Neural cell (in vitro differentiated cells): ENCODE data around the gene INTS6. TPM values are rescaled to one million over a fixed set of nuclear protein-coding genes. Genes with fewer than 3 reads are reported as not detected.

Experiments used
- H2AFZ ChIP-seq: fragments of 200-600, 300-800 bp; sonication (generic), shearing (Covaris generic); 2 replicates; pipeline ENCODE4 v1.6.0; 2014; ENCODE audit warnings: low read depth, mild to moderate bottlenecking, antibody characterized with exemption, low read length, moderate library complexity
- H3F3A ChIP-seq: fragments of 200-600 bp; shearing (Covaris generic); 2 replicates; pipeline ENCODE4 v1.6.1; 2016; ENCODE audit warnings: mild to moderate bottlenecking, moderate library complexity, mixed read lengths, antibody characterized with exemption, low read length; ENCODE audit not compliant: insufficient read depth, poor library complexity, severe bottlenecking
- H3K27ac ChIP-seq: fragments of 200-600, 300-800 bp; sonication (generic), shearing (Covaris generic); 2 replicates; pipeline ENCODE4 v1.5.1; 2014; ENCODE audit warnings: mild to moderate bottlenecking, low read length, moderate library complexity
- H3K27me3 ChIP-seq: fragments of 300-800, 200-600 bp; sonication (generic), shearing (Covaris generic); 2 replicates; pipeline ENCODE4 v1.6.0; 2014; ENCODE audit warnings: mild to moderate bottlenecking, low read depth, low read length, moderate library complexity; ENCODE audit not compliant: insufficient read depth
- H3K36me3 ChIP-seq: fragments of 300-800, 200-600 bp; sonication (generic), shearing (Covaris generic); 2 replicates; pipeline ENCODE4 v1.5.1; 2014; ENCODE audit warnings: mild to moderate bottlenecking, antibody characterized with exemption, low read length, moderate library complexity; ENCODE audit not compliant: insufficient read depth
- H3K4me2 ChIP-seq: fragments of 300-800, 200-600 bp; sonication (generic), shearing (Covaris generic); 2 replicates; pipeline ENCODE4 v1.6.0; 2014; ENCODE audit warnings: mild to moderate bottlenecking, low read length
- H3K4me3 ChIP-seq: fragments of 300-800, 200-600 bp; sonication (generic), shearing (Covaris generic); 2 replicates; pipeline ENCODE4 v1.5.1; 2014; ENCODE audit warnings: mild to moderate bottlenecking, low read length, moderate library complexity
- H3K79me2 ChIP-seq: fragments of 200-600 bp; shearing (Covaris generic); replicated peaks from 2 replicates; pipeline ENCODE4 v1.6.0; 2014; ENCODE audit warnings: mild to moderate bottlenecking, low read length, moderate library complexity; ENCODE audit not compliant: insufficient read depth
- H3K9ac ChIP-seq: fragments of 300-800, 200-600 bp; sonication (generic), shearing (Covaris generic); 2 replicates; pipeline ENCODE4 v1.6.1; 2016; ENCODE audit warnings: mild to moderate bottlenecking, low read length, mixed read lengths
- H3K9me2 ChIP-seq: fragments of 200-600 bp; shearing (Covaris generic); 2 replicates; pipeline ENCODE4 v1.6.1; 2016; ENCODE audit warnings: mild to moderate bottlenecking, low read length, mixed read lengths; ENCODE audit not compliant: insufficient read depth
- H3K9me3 ChIP-seq: fragments of 200-600, 300-800 bp; sonication (generic), shearing (Covaris generic); 2 replicates; pipeline ENCODE4 v1.6.1; 2016; ENCODE audit warnings: mild to moderate bottlenecking, mixed run types, low read length, moderate library complexity, mixed read lengths
- H4K20me1 ChIP-seq: fragments of 200-600 bp; shearing (Covaris generic); 2 replicates; pipeline ENCODE4 v1.6.1; 2016; ENCODE audit warnings: mild to moderate bottlenecking, mixed run types; ENCODE audit not compliant: insufficient read depth
- EP300 ChIP-seq: fragments of 450-650 bp; conservative IDR thresholded peaks from 2 replicates; pipeline ENCODE4 v1.6.1; 2014; ENCODE audit warnings: antibody characterized with exemption, mild to moderate bottlenecking, moderate library complexity; ENCODE audit not compliant: poor library complexity, severe bottlenecking
- EZH2 ChIP-seq: fragments of 200-600, 300-800 bp; shearing (Covaris generic), sonication (generic); IDR thresholded peaks from 2 replicates; pipeline ENCODE4 v1.6.1; 2014; ENCODE audit warnings: antibody characterized with exemption, low read length, borderline replicate concordance, mild to moderate bottlenecking; ENCODE audit not compliant: insufficient read depth, poor library complexity, severe bottlenecking
- MXI1 ChIP-seq: fragments of 450-650 bp; conservative IDR thresholded peaks from 2 replicates; pipeline ENCODE4 v1.6.1; 2014; ENCODE audit warnings: antibody characterized with exemption, mild to moderate bottlenecking; ENCODE audit not compliant: poor library complexity, severe bottlenecking
- POLR2AphosphoS5 ChIP-seq: IDR thresholded peaks from 2 replicates; pipeline ENCODE4 v1.6.1; 2012
- RAD21 ChIP-seq: fragments of 450-650 bp; conservative IDR thresholded peaks from 2 replicates; pipeline ENCODE4 v1.6.1; 2014; ENCODE audit warnings: antibody characterized with exemption, mild to moderate bottlenecking, moderate library complexity
- SMC3 ChIP-seq: fragments of 450-650 bp; conservative IDR thresholded peaks from 2 replicates; pipeline ENCODE4 v1.6.1; 2014; ENCODE audit warnings: antibody characterized with exemption, mild to moderate bottlenecking, moderate library complexity; ENCODE audit not compliant: poor library complexity
- TAF1 ChIP-seq: IDR thresholded peaks from 2 replicates; pipeline ENCODE4 v1.6.1; 2012; ENCODE audit warnings: low read depth
- polyA plus RNA-seq: library from polyadenylated mRNA; depleted of rRNA; stranded (reverse); fragments of >200 nt; gene quantifications from 2 replicates; pipeline ENCODE4 v1.2.3, GENCODE V29; 2014
- TF ChIP-seq, protein P1 (sequence below): fragments of 450-650 bp; IDR thresholded peaks from 2 replicates; pipeline ENCODE4 v1.5.1; 2014; ENCODE audit warnings: antibody characterized with exemption, mild to moderate bottlenecking, moderate library complexity; ENCODE audit not compliant: poor library complexity, severe bottlenecking
- TF ChIP-seq, protein P2 (sequence below): IDR thresholded peaks from 2 replicates; pipeline ENCODE4 v1.6.1; 2012; ENCODE audit warnings: borderline replicate concordance

The INTS6 gene
- polyA plus RNA-seq, 1 donor from 2014 or later: 22.6 TPM

DNA sequence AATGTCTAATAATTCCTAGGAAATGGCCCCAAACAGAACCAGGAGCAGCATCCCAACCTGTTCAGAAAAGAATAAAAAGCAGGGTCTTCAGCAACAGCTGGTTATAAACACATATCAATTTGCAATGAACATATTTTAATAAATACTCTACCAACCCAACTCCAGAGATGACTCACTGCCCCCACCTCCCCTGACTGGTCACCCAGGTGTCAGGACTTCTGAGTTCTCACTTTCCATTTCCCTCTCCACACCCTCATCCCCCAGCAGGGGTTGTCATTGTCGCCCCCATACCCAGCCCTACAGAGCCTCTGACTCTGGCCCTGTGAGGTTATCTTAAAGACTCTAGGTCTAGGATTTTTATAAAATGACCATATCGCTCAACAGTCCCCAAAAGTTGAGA lies 106.4 kb downstream of the INTS6 start:
- Histone ChIP-seq H3K9me2 (no peaks in the 10 kb centered on the region), H3K9me3 (no peaks in the 10 kb centered on the region), H3K9ac (no peak overlapping the region), H3K79me2 (no peaks in the 10 kb centered on the region), H4K20me1 (no peaks in the 10 kb centered on the region), H3K36me3 (no peaks in the 10 kb centered on the region), H3K4me3 (no peak overlapping the region), H3F3A (no peaks in the 10 kb centered on the region), H3K4me2 (no peak overlapping the region), H3K27ac (no peak overlapping the region), H2AFZ (no peak overlapping the region), H3K27me3 (no peaks in the 10 kb centered on the region)
- TF ChIP-seq TAF1: no peak

DNA sequence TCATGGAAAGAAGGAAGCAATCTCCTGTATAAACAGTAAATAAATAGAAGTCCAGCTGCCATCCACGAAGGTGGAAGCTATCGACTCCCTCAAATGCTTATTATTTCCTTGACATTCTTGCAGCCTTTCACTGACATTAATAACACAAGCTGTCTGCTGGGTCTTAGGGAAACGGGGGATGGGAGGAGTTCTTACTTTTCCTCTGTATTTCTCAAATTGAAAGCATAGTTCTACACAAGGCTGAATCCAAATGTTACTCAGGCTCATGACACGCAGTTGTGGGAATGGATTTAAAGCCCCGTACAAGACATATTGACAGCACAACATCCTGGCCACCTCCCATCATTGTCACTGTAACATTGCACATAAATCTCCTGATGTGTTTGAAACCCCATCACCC lies 109.4 kb downstream of the INTS6 start:
- Histone ChIP-seq H3K4me3 (peak overlapping the region; percentile 25), H3K9me2 (no peaks in the 10 kb centered on the region), H2AFZ (peak overlapping the region; percentile 21), H3K27ac (peak overlapping the region; percentile 5), H3F3A (no peaks in the 10 kb centered on the region), H3K79me2 (no peaks in the 10 kb centered on the region), H3K27me3 (no peaks in the 10 kb centered on the region), H3K9ac (no peak overlapping the region), H3K36me3 (no peaks in the 10 kb centered on the region), H3K4me2 (peak overlapping the region; percentile 6), H3K9me3 (no peaks in the 10 kb centered on the region), H4K20me1 (no peaks in the 10 kb centered on the region)
- TF ChIP-seq RAD21 (no peak), EP300 (peak; percentile 44), POLR2AphosphoS5 (peak; percentile 30)

DNA sequence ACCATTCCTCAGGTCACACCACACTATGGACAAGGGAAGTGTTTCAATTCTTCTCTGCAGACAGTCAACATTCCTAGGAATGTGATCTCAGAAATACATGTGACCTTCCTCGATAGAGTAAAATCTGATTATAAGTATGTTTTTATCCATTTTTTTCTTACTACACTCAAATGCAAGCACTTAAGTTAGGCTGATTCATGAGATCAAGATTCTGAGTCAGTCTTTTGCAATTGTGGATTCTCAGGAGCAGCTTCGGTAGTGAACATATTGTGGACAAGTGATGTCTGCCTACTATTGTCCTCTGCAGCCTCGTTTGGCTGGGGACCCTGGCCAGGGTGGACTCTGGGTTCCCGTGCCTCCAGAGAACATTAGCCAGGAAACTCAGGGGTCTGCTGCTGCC lies 110.1 kb downstream of the INTS6 start:
- H3F3A ChIP-seq: no peaks in the 10 kb centered on the region
- H3K4me3 ChIP-seq: no peak overlapping the region
- no peak overlapping the region for H3K9ac ChIP-seq
- no peaks in the 10 kb centered on the region for H4K20me1 ChIP-seq
- H3K4me2 ChIP-seq: no peak overlapping the region
- no peak overlapping the region for H2AFZ ChIP-seq
- no peak for TF ChIP-seq POLR2AphosphoS5
- H3K9me3 ChIP-seq: no peaks in the 10 kb centered on the region
- no peaks in the 10 kb centered on the region for H3K79me2 ChIP-seq
- H3K36me3 ChIP-seq: no peaks in the 10 kb centered on the region
- H3K27me3 ChIP-seq: no peaks in the 10 kb centered on the region
- H3K9me2 ChIP-seq: no peaks in the 10 kb centered on the region
- no peak overlapping the region for H3K27ac ChIP-seq

DNA sequence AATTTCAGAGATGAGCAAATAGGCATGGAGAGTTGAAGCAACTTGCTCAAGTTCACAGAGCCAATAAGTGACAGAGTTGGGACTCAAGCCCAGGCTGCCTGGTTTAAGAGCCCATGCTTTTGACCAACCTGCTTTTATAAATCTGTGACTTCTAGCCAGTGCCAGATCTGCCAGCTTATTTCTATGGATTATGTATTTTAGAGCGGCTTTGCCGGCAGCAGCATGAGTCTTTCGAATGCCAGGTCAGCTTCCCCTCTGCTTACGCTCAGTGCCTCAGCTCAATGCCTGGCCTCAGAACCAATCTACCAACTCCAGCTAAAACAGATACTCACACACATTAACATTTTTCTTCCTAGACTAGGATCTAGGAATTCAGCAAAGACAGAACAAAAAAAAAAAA lies 111.0 kb downstream of the INTS6 start:
- Histone ChIP-seq H2AFZ (no peak overlapping the region), H3F3A (no peaks in the 10 kb centered on the region), H4K20me1 (no peaks in the 10 kb centered on the region), H3K27ac (no peak overlapping the region), H3K27me3 (no peaks in the 10 kb centered on the region), H3K79me2 (no peaks in the 10 kb centered on the region), H3K4me2 (no peak overlapping the region), H3K9ac (no peak overlapping the region), H3K36me3 (no peaks in the 10 kb centered on the region), H3K9me3 (no peaks in the 10 kb centered on the region), H3K9me2 (no peaks in the 10 kb centered on the region), H3K4me3 (no peak overlapping the region)
- TF ChIP-seq, protein P1, sequence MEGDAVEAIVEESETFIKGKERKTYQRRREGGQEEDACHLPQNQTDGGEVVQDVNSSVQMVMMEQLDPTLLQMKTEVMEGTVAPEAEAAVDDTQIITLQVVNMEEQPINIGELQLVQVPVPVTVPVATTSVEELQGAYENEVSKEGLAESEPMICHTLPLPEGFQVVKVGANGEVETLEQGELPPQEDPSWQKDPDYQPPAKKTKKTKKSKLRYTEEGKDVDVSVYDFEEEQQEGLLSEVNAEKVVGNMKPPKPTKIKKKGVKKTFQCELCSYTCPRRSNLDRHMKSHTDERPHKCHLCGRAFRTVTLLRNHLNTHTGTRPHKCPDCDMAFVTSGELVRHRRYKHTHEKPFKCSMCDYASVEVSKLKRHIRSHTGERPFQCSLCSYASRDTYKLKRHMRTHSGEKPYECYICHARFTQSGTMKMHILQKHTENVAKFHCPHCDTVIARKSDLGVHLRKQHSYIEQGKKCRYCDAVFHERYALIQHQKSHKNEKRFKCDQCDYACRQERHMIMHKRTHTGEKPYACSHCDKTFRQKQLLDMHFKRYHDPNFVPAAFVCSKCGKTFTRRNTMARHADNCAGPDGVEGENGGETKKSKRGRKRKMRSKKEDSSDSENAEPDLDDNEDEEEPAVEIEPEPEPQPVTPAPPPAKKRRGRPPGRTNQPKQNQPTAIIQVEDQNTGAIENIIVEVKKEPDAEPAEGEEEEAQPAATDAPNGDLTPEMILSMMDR: no peak
- no peak for TF ChIP-seq RAD21
- no peak for TF ChIP-seq SMC3
- no peak for TF ChIP-seq POLR2AphosphoS5
- TF ChIP-seq MXI1: no peak
- TF ChIP-seq, protein P2, sequence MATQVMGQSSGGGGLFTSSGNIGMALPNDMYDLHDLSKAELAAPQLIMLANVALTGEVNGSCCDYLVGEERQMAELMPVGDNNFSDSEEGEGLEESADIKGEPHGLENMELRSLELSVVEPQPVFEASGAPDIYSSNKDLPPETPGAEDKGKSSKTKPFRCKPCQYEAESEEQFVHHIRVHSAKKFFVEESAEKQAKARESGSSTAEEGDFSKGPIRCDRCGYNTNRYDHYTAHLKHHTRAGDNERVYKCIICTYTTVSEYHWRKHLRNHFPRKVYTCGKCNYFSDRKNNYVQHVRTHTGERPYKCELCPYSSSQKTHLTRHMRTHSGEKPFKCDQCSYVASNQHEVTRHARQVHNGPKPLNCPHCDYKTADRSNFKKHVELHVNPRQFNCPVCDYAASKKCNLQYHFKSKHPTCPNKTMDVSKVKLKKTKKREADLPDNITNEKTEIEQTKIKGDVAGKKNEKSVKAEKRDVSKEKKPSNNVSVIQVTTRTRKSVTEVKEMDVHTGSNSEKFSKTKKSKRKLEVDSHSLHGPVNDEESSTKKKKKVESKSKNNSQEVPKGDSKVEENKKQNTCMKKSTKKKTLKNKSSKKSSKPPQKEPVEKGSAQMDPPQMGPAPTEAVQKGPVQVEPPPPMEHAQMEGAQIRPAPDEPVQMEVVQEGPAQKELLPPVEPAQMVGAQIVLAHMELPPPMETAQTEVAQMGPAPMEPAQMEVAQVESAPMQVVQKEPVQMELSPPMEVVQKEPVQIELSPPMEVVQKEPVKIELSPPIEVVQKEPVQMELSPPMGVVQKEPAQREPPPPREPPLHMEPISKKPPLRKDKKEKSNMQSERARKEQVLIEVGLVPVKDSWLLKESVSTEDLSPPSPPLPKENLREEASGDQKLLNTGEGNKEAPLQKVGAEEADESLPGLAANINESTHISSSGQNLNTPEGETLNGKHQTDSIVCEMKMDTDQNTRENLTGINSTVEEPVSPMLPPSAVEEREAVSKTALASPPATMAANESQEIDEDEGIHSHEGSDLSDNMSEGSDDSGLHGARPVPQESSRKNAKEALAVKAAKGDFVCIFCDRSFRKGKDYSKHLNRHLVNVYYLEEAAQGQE: no peak
- no peak for TF ChIP-seq EZH2
- TF ChIP-seq TAF1: no peak
- no peak for TF ChIP-seq EP300
